Activated T-cell treated with anti-CD3 and anti-CD28 coated beads, Interleukin-2, amount 50 U/mL, for 1 hour (primary cell): ENCODE results near the gene THOC6.
"Not testable (repeated sequence)": the region's sequence is repeated elsewhere in the genome, so short reads cannot be mapped to it uniquely, and the experiment has no call there.

ENCODE experiments used
- DNase-seq: peaks from one replicate; pipeline ENCODE4 v3.0.0-alpha.2; 2020

THOC6 gene

GRCh38 chr16:3035289-3035971, 11.6 kb downstream of the THOC6 start:
- DNase-seq = no peak

DNA sequence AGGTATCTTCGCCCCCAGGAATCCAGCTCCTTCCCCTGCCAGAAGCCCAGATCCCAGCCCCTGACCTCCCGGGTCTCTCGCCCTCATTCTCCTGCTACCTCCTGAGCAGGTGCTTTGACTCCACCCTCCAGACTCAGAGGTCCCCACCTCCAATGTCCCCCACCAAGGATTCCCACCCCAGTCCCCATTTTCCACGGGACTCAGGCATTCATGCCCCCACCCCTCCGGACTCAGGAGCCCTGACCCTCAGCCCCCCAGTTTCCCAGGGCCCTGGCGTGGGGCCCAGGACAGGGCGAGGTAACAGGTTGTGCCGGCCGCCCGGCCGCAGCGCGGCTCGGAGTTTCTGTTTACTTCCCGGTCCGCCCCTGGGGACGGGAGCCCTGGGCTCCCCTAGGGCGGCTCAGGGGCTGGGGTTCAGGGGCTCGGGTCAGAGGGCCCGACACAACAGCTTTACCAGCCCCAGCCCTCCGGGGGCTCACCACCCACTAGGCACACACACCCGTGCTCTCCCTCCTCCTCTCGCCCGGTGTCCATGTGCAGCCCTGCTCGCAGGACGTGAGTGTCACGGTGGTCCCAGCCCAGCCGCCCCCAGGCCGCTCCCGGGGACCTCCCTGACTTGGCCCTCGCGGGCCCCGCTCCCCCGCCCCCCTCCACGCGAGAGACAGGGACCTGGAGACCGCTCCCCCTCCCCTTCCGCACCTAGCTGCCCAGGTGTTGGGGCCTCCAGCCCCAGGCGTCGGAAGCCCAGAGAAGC, 12.3 kb downstream of the THOC6 start:
- no peak for DNase-seq

DNA sequence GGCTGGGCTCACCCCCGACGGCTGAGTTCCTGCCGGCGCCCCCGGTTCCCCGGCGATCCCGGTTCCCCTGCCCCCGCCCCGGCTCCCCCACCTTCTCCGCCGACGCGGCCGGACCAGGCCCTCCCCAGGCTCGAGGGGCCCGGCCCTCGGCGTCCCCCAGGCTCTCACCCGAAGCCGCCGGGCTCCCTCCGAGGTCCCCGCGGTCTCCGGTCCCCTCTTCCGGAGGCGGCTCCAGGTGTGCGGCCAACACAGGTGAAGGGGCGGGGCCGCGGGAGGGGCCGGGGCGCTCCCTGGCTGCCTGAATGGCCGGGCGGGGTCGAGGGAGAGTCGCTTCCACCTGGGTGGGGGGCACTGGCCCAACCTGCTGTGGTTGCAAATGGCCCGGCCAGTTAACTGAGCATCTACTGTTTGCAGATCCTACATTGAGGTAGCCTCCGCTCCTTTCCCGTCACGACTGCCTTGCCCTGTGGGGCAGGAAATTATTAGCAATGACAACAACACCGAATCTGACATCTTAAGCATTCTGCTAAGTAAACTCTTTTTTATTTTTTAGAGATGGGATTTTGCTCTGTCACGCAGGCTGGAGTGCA, 13.0 kb downstream of the THOC6 start, which contains the start of gene BICDL2:
Gene BICDL2 (minus strand): TSS at position 219 of the 590 bp plus-strand sequence. CDS start 1,448 bp downstream, outside the sequence.
- no peak for DNase-seq

- DNase-seq = no peak
These were observed 14.4 kb downstream of the THOC6 start for GRCh38 chr16:3038256-3038655.

DNA sequence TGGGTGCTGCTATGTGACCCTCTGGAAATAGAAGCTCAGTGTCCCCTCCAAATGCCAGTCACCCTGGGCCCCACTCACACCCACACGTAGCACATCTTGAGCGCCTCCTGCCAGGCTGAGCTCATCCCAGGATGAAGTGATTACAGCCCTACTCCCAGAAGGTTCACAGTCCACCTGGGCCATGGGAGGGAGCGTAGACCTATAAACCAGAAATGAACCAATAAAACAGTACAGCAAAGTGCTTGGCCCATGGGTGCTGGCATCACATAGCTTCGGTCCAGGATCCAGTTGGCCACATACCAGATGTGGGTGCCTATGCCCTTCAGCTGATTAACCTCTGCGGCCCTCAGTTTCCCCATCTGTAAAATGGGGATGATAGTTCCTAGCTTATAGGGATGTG, 15.1 kb downstream of the THOC6 start:
- DNase-seq = no peak

DNA sequence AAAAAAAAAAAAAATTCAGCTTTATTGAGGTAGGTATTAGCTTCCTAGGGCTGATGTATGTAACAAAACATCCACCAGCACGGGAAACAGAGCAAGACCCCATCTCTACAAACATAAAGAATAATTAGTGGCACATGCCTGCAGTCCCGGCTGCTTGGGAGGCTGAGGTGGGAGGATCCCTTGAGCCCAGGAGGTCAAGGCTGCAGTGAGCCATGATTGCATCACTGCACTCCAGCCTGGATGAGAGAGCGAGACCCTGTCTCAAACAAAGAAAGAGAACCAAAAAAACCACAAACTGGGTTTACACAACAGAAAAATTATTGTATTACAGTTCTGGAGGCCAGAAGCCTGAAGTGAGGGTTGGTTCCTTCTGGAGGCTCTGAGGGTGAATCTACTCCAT, 18.5 kb downstream of the THOC6 start:
- DNase-seq = no peak

GRCh38 chr16:3044708-3045107, 20.9 kb downstream of the THOC6 start:
- no peak for DNase-seq

GRCh38 chr16:3045758-3046640, 22.2 kb downstream of the THOC6 start, which contains the start of gene MMP25:
Gene MMP25 (plus strand): TSS chr16:3046561. CDS start chr16:3046918, 357 bp downstream.
- no peak for DNase-seq

- no peak for DNase-seq
These were observed 23.0 kb downstream of the THOC6 start for GRCh38 chr16:3046641-3047386.

- DNase-seq = no peak
These were observed 23.5 kb downstream of the THOC6 start for GRCh38 chr16:3047387-3047720.

- no peak for DNase-seq
These were observed 26.2 kb downstream of the THOC6 start for GRCh38 chr16:3049921-3050481.

- DNase-seq = no peak
These were observed 26.7 kb downstream of the THOC6 start for GRCh38 chr16:3050487-3050886.

DNA sequence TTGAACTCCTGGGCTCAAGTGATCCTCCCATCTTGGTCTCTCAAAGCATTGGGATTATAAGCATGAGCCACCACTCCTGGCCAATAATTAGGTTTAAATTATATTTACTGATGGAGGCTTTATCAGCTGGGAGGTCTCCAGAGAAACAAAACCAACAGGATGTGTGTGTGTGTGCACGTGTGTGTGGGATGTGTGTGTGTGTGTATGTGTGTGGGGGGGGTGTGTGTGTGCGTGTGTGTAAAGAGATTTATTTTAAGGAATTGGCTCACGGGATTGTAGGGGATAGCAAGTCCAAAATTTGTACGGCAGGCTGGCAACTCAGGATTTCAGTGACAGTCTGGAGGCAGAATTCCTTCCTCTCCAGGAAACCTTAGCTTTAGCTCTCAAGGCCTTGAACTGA, 27.2 kb downstream of the THOC6 start:
- no peak for DNase-seq

GRCh38 chr16:3051494-3051893, 27.7 kb downstream of the THOC6 start:
- DNase-seq = no peak

DNA sequence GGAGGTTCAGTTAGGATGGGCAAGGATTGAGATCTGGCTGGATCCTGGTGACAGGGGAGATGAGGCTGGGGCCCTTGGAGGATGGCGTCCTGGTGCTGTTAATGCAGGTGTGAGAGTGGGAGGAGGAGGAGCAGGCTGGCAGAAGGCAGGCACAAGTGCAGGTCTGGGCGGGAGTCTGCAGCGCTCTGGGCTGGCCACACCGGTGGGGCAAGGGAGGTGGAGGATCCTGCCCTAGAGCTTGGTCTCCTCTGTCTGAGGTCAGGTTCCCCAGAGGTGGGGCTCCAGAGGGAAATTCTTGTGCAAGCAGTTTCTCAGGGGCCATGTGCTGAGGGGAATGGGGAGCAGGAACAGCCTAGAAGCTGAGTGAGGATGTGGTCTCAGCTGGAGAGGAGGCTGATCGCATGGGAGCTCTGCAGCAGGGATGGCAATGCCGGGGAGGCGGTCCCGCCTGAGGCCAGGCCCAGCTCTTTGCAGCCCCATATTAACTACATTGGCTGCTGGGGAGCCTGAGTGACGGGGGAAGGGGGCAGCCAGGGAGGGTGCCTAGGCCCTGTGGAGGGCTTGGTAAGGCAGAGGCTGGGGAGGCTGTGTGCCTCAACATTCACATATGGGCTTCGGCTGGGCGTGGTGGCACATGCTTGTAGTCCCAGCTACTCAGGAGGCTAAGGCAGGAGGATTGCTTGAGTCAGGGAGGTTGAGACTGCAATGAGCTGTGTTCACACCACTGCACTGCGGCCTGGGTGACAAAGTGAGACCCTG, 28.9 kb downstream of the THOC6 start:
- DNase-seq = peak; percentile 24

DNA sequence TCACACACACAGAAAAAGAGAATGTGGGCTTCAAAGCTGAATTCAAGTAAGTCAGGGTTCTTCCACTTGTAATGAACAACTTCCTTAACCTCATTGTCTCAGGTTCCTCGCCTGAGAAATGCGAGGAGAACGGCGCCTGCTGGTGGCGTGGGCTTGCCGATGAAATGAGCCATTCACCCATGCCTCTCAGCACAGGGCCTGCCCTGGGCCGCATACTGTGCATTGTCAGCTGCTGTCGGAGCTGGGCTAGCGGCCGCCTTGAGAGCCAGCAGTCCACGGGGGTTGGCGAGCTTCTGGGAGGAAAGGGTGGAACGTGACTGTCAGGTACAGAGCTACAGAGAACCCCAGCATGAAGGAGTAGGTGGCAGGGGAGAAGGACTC, 29.5 kb downstream of the THOC6 start:
- not testable (repeated sequence) for DNase-seq

GRCh38 chr16:3054965-3055733, 31.3 kb downstream of the THOC6 start:
- no peak for DNase-seq

GRCh38 chr16:3055734-3056115, 31.9 kb downstream of the THOC6 start:
- DNase-seq = not testable (repeated sequence)

- DNase-seq = no peak
These were observed 32.7 kb downstream of the THOC6 start for GRCh38 chr16:3056336-3057180.
